ENCODE data around the gene FRMD1. TPM values are rescaled to one million over a fixed set of nuclear protein-coding genes. Genes with fewer than 3 reads are reported as not detected.

The FRMD1 gene
- polyA plus RNA-seq, 3 donors, result not detected

DNA sequence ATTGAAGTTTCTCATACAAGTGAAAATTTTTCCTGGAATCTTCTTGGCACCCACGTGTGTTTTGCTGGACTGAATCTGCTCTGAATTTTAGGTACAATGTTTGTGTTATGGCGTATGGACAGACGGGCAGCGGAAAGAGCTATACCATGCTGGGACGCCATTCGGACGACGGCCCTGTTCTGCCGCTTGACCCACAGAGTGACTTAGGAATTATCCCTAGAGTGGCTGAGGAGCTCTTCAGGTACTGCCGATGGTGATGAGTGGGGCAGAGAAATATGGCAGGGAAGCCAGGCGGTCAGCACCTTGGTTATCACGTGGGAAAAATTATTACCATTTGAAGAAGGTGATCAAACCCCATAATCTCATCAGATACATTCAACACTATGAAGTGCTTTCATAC is 45.2 kb downstream of the FRMD1 start:
- WGBS (ENCODE audit: insufficient coverage), result 94% methylated on average over 9 of the region's 12 CpGs
- Mint-ChIP-seq H3K36me3 (peaks cover 3 to 4% of the 10 kb centered on the region in 2 donors), H3K27me3 (ENCODE audit: low read depth in 3 of 3) (peaks cover 18 to 33% (median 27%) of the 10 kb centered on the region in 3 donors), H3K4me3 (no peak overlapping the region), H3K27ac (no peak overlapping the region), H3K4me1 (no peaks in the 10 kb centered on the region), H3K9me3 (peaks cover 16 to 51% (median 39%) of the 10 kb centered on the region in 7 donors)
- TF ChIP-seq, protein P1, sequence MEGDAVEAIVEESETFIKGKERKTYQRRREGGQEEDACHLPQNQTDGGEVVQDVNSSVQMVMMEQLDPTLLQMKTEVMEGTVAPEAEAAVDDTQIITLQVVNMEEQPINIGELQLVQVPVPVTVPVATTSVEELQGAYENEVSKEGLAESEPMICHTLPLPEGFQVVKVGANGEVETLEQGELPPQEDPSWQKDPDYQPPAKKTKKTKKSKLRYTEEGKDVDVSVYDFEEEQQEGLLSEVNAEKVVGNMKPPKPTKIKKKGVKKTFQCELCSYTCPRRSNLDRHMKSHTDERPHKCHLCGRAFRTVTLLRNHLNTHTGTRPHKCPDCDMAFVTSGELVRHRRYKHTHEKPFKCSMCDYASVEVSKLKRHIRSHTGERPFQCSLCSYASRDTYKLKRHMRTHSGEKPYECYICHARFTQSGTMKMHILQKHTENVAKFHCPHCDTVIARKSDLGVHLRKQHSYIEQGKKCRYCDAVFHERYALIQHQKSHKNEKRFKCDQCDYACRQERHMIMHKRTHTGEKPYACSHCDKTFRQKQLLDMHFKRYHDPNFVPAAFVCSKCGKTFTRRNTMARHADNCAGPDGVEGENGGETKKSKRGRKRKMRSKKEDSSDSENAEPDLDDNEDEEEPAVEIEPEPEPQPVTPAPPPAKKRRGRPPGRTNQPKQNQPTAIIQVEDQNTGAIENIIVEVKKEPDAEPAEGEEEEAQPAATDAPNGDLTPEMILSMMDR (IDR thresholded peaks at IDR 0.05), result no peak
- DNase-seq, result no peak
- no peaks in the 10 kb centered on the region for H4K20me1 ChIP-seq (ENCODE audit: insufficient read depth, low read length)
- no peak overlapping the region for H3K27ac ChIP-seq (ENCODE audit: low read depth in 1 of 2, low read length in 2 of 2)
- H3K9me3 ChIP-seq (replicated peaks in 1 of 2; ENCODE audit: control insufficient read depth in 1 of 2, insufficient read depth in 1 of 2, low read length in 2 of 2), result peaks cover 37 to 49% of the 10 kb centered on the region in 2 donors
- peaks cover 3 to 8% of the 10 kb centered on the region in 2 donors for H3K27me3 ChIP-seq (ENCODE audit: control insufficient read depth in 2 of 2, insufficient read depth in 2 of 2, low read length in 2 of 2)
- no peak overlapping the region for H3K4me3 ChIP-seq (replicated peaks in 1 of 3; ENCODE audit: low read depth in 2 of 3, low read length in 3 of 3)
- no peak overlapping the region for H2AFZ ChIP-seq (ENCODE audit: insufficient read depth, low read depth, low read length, poor library complexity, severe bottlenecking)
- intact Hi-C loops (cut with micrococcal nuclease), result no loop called here
- no peaks in the 10 kb centered on the region for H3K36me3 ChIP-seq (replicated peaks in 1 of 2; ENCODE audit: control insufficient read depth in 1 of 2, insufficient read depth in 2 of 2, low read length in 2 of 2)
- H3K4me1 ChIP-seq (ENCODE audit: control insufficient read depth in 1 of 2, insufficient read depth in 2 of 2, low read length in 2 of 2), result no peaks in the 10 kb centered on the region
- H3K4me2 ChIP-seq (replicated peaks; ENCODE audit: extremely low read depth, low read length, poor library complexity, severe bottlenecking), result no peak overlapping the region
- no peak overlapping the region for H3K9ac ChIP-seq (ENCODE audit: insufficient read depth, low read length, poor library complexity, severe bottlenecking)
- H3K79me2 ChIP-seq (ENCODE audit: insufficient read depth, low read length), result no peaks in the 10 kb centered on the region

DNA sequence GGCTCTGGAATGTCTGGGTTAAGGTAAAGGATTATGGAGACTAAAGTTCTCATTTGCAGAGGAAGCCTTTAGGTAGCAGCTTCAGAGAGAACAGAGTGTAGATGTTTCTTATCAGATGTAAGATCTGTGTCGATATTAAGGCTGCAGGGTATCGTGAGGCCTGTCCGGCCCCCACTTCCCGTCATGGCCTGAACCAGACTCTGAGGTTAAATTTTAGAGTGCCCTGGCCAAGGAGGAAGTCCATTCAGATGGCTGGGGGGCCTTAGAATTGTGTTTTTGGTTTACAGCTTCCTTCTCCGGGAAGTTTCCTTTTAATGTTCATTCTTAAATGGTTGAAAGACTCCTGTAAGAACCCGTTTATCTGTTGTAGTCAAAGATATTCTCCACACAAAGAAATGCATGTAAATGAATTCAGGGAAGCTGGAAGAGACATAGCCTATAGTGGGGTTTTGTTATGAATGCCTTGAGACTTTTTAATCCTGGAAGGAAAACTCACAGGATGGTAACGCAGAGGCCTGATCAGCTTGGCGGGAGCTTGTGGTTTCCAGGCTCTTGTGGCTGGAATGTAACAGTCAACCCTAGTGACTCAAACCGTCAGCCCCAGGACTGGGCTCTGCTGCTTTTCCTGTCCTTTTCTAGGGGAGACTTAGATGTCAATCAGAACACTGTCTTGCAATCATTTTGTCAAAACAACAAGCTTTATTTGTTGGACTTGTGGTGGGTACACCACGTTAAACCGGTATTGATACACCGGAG is 46.8 kb downstream of the FRMD1 start:
- no peaks in the 10 kb centered on the region for H3K36me3 ChIP-seq (replicated peaks in 1 of 2; ENCODE audit: control insufficient read depth in 1 of 2, insufficient read depth in 2 of 2, low read length in 2 of 2)
- H3K27ac ChIP-seq (ENCODE audit: low read depth in 1 of 2, low read length in 2 of 2), result no peak overlapping the region
- no peaks in the 10 kb centered on the region for H3K4me1 ChIP-seq (ENCODE audit: control insufficient read depth in 1 of 2, insufficient read depth in 2 of 2, low read length in 2 of 2)
- WGBS (ENCODE audit: insufficient coverage), result 23% methylated on average over 9 of the region's 12 CpGs
- H2AFZ ChIP-seq (ENCODE audit: insufficient read depth, low read depth, low read length, poor library complexity, severe bottlenecking), result no peak overlapping the region
- no peaks in the 10 kb centered on the region for H4K20me1 ChIP-seq (ENCODE audit: insufficient read depth, low read length)
- no peaks in the 10 kb centered on the region for H3K79me2 ChIP-seq (ENCODE audit: insufficient read depth, low read length)
- peaks cover 3 to 8% of the 10 kb centered on the region in 2 donors for H3K27me3 ChIP-seq (ENCODE audit: control insufficient read depth in 2 of 2, insufficient read depth in 2 of 2, low read length in 2 of 2)
- Mint-ChIP-seq H3K4me3 (no peak overlapping the region), H3K27ac (no peak overlapping the region), H3K9me3 (peaks cover 19 to 41% (median 30%) of the 10 kb centered on the region in 7 donors), H3K4me1 (no peaks in the 10 kb centered on the region), H3K27me3 (ENCODE audit: low read depth in 3 of 3) (peaks cover 20 to 31% (median 27%) of the 10 kb centered on the region in 3 donors), H3K36me3 (peaks cover 3 to 4% of the 10 kb centered on the region in 2 donors)
- no peak for DNase-seq
- TF ChIP-seq, protein P1 (IDR thresholded peaks at IDR 0.05), result no peak
- no peak overlapping the region for H3K4me3 ChIP-seq (replicated peaks in 1 of 3; ENCODE audit: low read depth in 2 of 3, low read length in 3 of 3)
- H3K9ac ChIP-seq (ENCODE audit: insufficient read depth, low read length, poor library complexity, severe bottlenecking), result no peak overlapping the region
- H3K4me2 ChIP-seq (replicated peaks; ENCODE audit: extremely low read depth, low read length, poor library complexity, severe bottlenecking), result no peak overlapping the region
- intact Hi-C loops (cut with micrococcal nuclease), result no loop called here
- peaks cover 21 to 40% of the 10 kb centered on the region in 2 donors for H3K9me3 ChIP-seq (replicated peaks in 1 of 2; ENCODE audit: control insufficient read depth in 1 of 2, insufficient read depth in 1 of 2, low read length in 2 of 2)

Data from CD14-positive monocyte (primary cell).